Mesenchymal stem cell (in vitro differentiated cells and primary cell): ENCODE data around the gene AP1G1.

Source experiments
- DNase-seq: peaks from one replicate; pipeline ENCODE4 v3.0.0-alpha.2; 2013
- H2AFZ ChIP-seq: one replicate; pipeline ENCODE4 v1.6.1; 2013; ENCODE audit warnings: low read depth, mild to moderate bottlenecking, control low read depth, inconsistent platforms, low read length, moderate library complexity
- H2AK5ac ChIP-seq: 2 replicates; pipeline ENCODE4 v1.6.1; 2013; ENCODE audit warnings: low read length, moderate library complexity, mild to moderate bottlenecking, inconsistent platforms; ENCODE audit not compliant: severe bottlenecking
- H2BK120ac ChIP-seq: one replicate; pipeline ENCODE4 v1.6.1; 2013; ENCODE audit warnings: low read depth, mild to moderate bottlenecking, inconsistent platforms, low read length, moderate library complexity
- H2BK12ac ChIP-seq, 2 experiments: one replicate each; pipeline ENCODE4 v1.6.1; 2013; ENCODE audit warnings: inconsistent platforms in 2 of 2, low read length in 2 of 2, mild to moderate bottlenecking in 2 of 2, moderate library complexity in 2 of 2, control low read depth in 1 of 2
- H2BK15ac ChIP-seq: one replicate; pipeline ENCODE4 v1.6.1; 2013; ENCODE audit warnings: mild to moderate bottlenecking, low read depth, inconsistent platforms; ENCODE audit not compliant: poor library complexity, severe bottlenecking
- H2BK5ac ChIP-seq: 2 replicates; pipeline ENCODE4 v1.6.1; 2013; ENCODE audit warnings: low read depth, mild to moderate bottlenecking, low read length, control low read depth, inconsistent platforms; ENCODE audit not compliant: poor library complexity, severe bottlenecking
- H3K14ac ChIP-seq, 2 experiments: one replicate each; pipeline ENCODE4 v1.6.1; 2013; ENCODE audit warnings: inconsistent platforms in 2 of 2, low read length in 2 of 2, control low read depth in 1 of 2, mild to moderate bottlenecking in 1 of 2, moderate library complexity in 1 of 2
- H3K18ac ChIP-seq, 2 experiments: one replicate each; pipeline ENCODE4 v1.6.1; 2013; ENCODE audit warnings: inconsistent platforms in 2 of 2, low read length in 2 of 2, control low read depth in 1 of 2, low read depth in 1 of 2, mild to moderate bottlenecking in 1 of 2
- H3K23ac ChIP-seq, 2 experiments: one replicate each; pipeline ENCODE4 v1.6.1; 2013; ENCODE audit warnings: inconsistent platforms in 2 of 2, low read length in 2 of 2, mild to moderate bottlenecking in 2 of 2, moderate library complexity in 2 of 2, control low read depth in 1 of 2
- H3K27ac ChIP-seq: 2 replicates; pipeline ENCODE4 v1.5.1; 2013; ENCODE audit warnings: mild to moderate bottlenecking, moderate library complexity, low read length, control low read depth, inconsistent platforms; ENCODE audit not compliant: poor library complexity, severe bottlenecking
- H3K27me3 ChIP-seq, 2 experiments: 2 replicates each; pipeline versions ENCODE4 v1.6.1 to v1.7.0; 2013; ENCODE audit warnings: low read length in 2 of 2, mild to moderate bottlenecking in 2 of 2, moderate library complexity in 2 of 2, control low read depth in 1 of 2, inconsistent platforms in 1 of 2; ENCODE audit not compliant: control insufficient read depth in 1 of 2, insufficient read depth in 1 of 2
- H3K36me3 ChIP-seq, 2 experiments: 2 replicates each; pipeline versions ENCODE4 v1.6.1 to v1.7.0; 2013; ENCODE audit warnings: low read length in 2 of 2, control low read depth in 1 of 2, inconsistent platforms in 1 of 2, low read depth in 1 of 2, mild to moderate bottlenecking in 1 of 2; ENCODE audit not compliant: insufficient read depth in 2 of 2, control insufficient read depth in 1 of 2
- H3K4ac ChIP-seq, 2 experiments: one replicate each; pipeline ENCODE4 v1.6.1; 2013; ENCODE audit warnings: inconsistent platforms in 2 of 2, low read length in 2 of 2, mild to moderate bottlenecking in 2 of 2, moderate library complexity in 2 of 2, control low read depth in 1 of 2, low read depth in 1 of 2
- H3K4me1 ChIP-seq: 2 replicates; pipeline ENCODE4 v1.6.1; 2013; ENCODE audit warnings: low read depth, low read length, control low read depth; ENCODE audit not compliant: control insufficient read depth, insufficient read depth
- H3K4me2 ChIP-seq: 2 replicates; pipeline ENCODE4 v1.6.1; 2013; ENCODE audit warnings: low read length, mild to moderate bottlenecking, inconsistent platforms; ENCODE audit not compliant: poor library complexity, severe bottlenecking
- H3K4me3 ChIP-seq, 2 experiments: 2 replicates each; pipeline versions ENCODE4 v1.5.1 to v1.7.0; 2013; ENCODE audit warnings: low read length in 2 of 2, mild to moderate bottlenecking in 2 of 2, control low read depth in 1 of 2, low read depth in 1 of 2; ENCODE audit not compliant: insufficient read depth in 1 of 2
- H3K79me1 ChIP-seq: replicated peaks from 2 replicates; pipeline ENCODE4 v1.6.1; 2013; ENCODE audit warnings: mild to moderate bottlenecking, control low read depth, low read length, inconsistent platforms; ENCODE audit not compliant: poor library complexity, severe bottlenecking
- H3K9ac ChIP-seq: 2 replicates; pipeline ENCODE4 v1.7.0; 2013; ENCODE audit warnings: mild to moderate bottlenecking, low read length, moderate library complexity
- H3K9me3 ChIP-seq: 2 replicates; pipeline ENCODE4 v1.7.0; 2013; ENCODE audit warnings: mild to moderate bottlenecking, low read length; ENCODE audit not compliant: control insufficient read depth
- H4K8ac ChIP-seq: one replicate; pipeline ENCODE4 v1.6.1; 2013; ENCODE audit warnings: inconsistent platforms, mild to moderate bottlenecking, low read length, moderate library complexity
- H4K91ac ChIP-seq: one replicate; pipeline ENCODE4 v1.6.1; 2013; ENCODE audit warnings: mild to moderate bottlenecking, low read length, inconsistent platforms
- WGBS: methylation state at CpG from one replicate; pipeline ENCODE4 v1.1.7; 2013; ENCODE audit warnings: mixed read lengths; 5-methylcytosine and 5-hydroxymethylcytosine counted together

The AP1G1 gene

GRCh38 chr16:71769222-71769621, 39.4 kb downstream of the AP1G1 start:
- Histone ChIP-seq H2AFZ (no peak overlapping the region), H3K79me1 (peaks cover 19% of the 10 kb centered on the region), H3K4me2 (no peak overlapping the region), H3K9me3 (no peaks in the 10 kb centered on the region), H4K8ac (no peak overlapping the region), H2AK5ac (no peak overlapping the region), H2BK5ac (no peak overlapping the region), H3K23ac (no peak overlapping the region), H3K27me3 (no peaks in the 10 kb centered on the region), H2BK12ac (no peak overlapping the region), H3K18ac (no peak overlapping the region), H3K14ac (no peak overlapping the region), H3K9ac (no peak overlapping the region), H2BK120ac (no peak overlapping the region), H2BK15ac (no peak overlapping the region), H3K4ac (no peak overlapping the region), H3K4me3 (no peak overlapping the region), H3K36me3 (peaks cover 18 to 71% of the 10 kb centered on the region in 2 experiments), H3K27ac (no peak overlapping the region), H3K4me1 (peaks cover 3% of the 10 kb centered on the region), H4K91ac (no peak overlapping the region)
- whole genome bisulfite sequencing, result no CpG with 5 or more reads among the region's 1 CpG
- no peak for DNase-seq

GRCh38 chr16:71767060-71767900, 41.4 kb downstream of the AP1G1 start:
- Histone ChIP-seq H2AK5ac (no peak overlapping the region), H2BK5ac (no peak overlapping the region), H3K18ac (no peak overlapping the region), H4K91ac (no peak overlapping the region), H3K4me2 (no peak overlapping the region), H3K9me3 (no peaks in the 10 kb centered on the region), H3K9ac (peak overlapping the region; percentile 50), H2BK120ac (no peak overlapping the region), H3K4me1 (peaks cover 3% of the 10 kb centered on the region), H3K79me1 (peaks cover 15% of the 10 kb centered on the region), H3K27me3 (no peaks in the 10 kb centered on the region), H3K4me3 (no peak overlapping the region), H2BK15ac (no peak overlapping the region), H3K36me3 (peaks cover 13 to 71% of the 10 kb centered on the region in 2 experiments), H2BK12ac (no peak overlapping the region), H3K23ac (no peak overlapping the region), H3K27ac (no peak overlapping the region), H2AFZ (no peak overlapping the region), H3K4ac (no peak overlapping the region), H3K14ac (no peak overlapping the region), H4K8ac (no peak overlapping the region)
- 93% methylated on average over 1 of the region's 3 CpGs for WGBS
- DNase-seq, result no peak

- Histone ChIP-seq H4K8ac (no peak overlapping the region), H3K9ac (no peak overlapping the region), H3K23ac (no peak overlapping the region), H2AFZ (no peak overlapping the region), H3K27ac (no peak overlapping the region), H2BK12ac (no peak overlapping the region), H3K9me3 (no peaks in the 10 kb centered on the region), H3K4ac (no peak overlapping the region), H3K36me3 (peaks cover 27 to 71% of the 10 kb centered on the region in 2 experiments), H3K27me3 (no peaks in the 10 kb centered on the region), H3K18ac (no peak overlapping the region), H3K4me1 (no peaks in the 10 kb centered on the region), H3K79me1 (peaks cover 19% of the 10 kb centered on the region), H2BK120ac (no peak overlapping the region), H2BK5ac (no peak overlapping the region), H4K91ac (no peak overlapping the region), H2BK15ac (no peak overlapping the region), H3K4me3 (no peak overlapping the region), H3K14ac (no peak overlapping the region), H3K4me2 (no peak overlapping the region), H2AK5ac (no peak overlapping the region)
- 84% methylated on average over 2 of the region's 2 CpGs for WGBS
- DNase-seq, result peak; percentile 62
These were observed 46.4 kb downstream of the AP1G1 start for GRCh38 chr16:71762186-71762585.

GRCh38 chr16:71761097-71761496, 47.5 kb downstream of the AP1G1 start:
- WGBS, result 82% methylated on average over 1 of the region's 2 CpGs
- no peak overlapping the region for H4K91ac ChIP-seq
- H2AK5ac ChIP-seq, result no peak overlapping the region
- no peaks in the 10 kb centered on the region for H3K4me1 ChIP-seq
- no peak overlapping the region for H3K27ac ChIP-seq
- no peak overlapping the region for H3K4me2 ChIP-seq
- peaks cover 32 to 79% of the 10 kb centered on the region in 2 experiments for H3K36me3 ChIP-seq
- no peak overlapping the region for H3K4ac ChIP-seq
- H3K14ac ChIP-seq, result no peak overlapping the region
- H3K23ac ChIP-seq, result no peak overlapping the region
- H3K79me1 ChIP-seq, result peaks cover 19% of the 10 kb centered on the region
- H2BK15ac ChIP-seq, result no peak overlapping the region
- DNase-seq, result no peak
- no peaks in the 10 kb centered on the region for H3K9me3 ChIP-seq
- H3K27me3 ChIP-seq, result no peaks in the 10 kb centered on the region
- H3K4me3 ChIP-seq, result no peak overlapping the region
- H3K18ac ChIP-seq, result no peak overlapping the region
- no peak overlapping the region for H2AFZ ChIP-seq
- H3K9ac ChIP-seq, result no peak overlapping the region
- H2BK12ac ChIP-seq, result no peak overlapping the region
- H2BK5ac ChIP-seq, result no peak overlapping the region
- no peak overlapping the region for H4K8ac ChIP-seq
- no peak overlapping the region for H2BK120ac ChIP-seq
